Measurements from ENCODE around the gene ATP1A4.

GRCh38 chr1:160129558-160129957 is 21.8 kb upstream of the ATP1A4 start:
- TF ChIP-seq, protein P1, sequence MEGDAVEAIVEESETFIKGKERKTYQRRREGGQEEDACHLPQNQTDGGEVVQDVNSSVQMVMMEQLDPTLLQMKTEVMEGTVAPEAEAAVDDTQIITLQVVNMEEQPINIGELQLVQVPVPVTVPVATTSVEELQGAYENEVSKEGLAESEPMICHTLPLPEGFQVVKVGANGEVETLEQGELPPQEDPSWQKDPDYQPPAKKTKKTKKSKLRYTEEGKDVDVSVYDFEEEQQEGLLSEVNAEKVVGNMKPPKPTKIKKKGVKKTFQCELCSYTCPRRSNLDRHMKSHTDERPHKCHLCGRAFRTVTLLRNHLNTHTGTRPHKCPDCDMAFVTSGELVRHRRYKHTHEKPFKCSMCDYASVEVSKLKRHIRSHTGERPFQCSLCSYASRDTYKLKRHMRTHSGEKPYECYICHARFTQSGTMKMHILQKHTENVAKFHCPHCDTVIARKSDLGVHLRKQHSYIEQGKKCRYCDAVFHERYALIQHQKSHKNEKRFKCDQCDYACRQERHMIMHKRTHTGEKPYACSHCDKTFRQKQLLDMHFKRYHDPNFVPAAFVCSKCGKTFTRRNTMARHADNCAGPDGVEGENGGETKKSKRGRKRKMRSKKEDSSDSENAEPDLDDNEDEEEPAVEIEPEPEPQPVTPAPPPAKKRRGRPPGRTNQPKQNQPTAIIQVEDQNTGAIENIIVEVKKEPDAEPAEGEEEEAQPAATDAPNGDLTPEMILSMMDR (IDR thresholded peaks at IDR 0.05), result no peak
- no peak for TF ChIP-seq POLR2A (IDR thresholded peaks at IDR 0.05)

Data from gastroesophageal sphincter (tissue), 3 donors.